Calu3 (cell line): ENCODE results near the gene ELP6. TPM values are rescaled to one million over a fixed set of nuclear protein-coding genes. Genes with fewer than 3 reads are reported as not detected.
"Not testable (repeated sequence)": the region's sequence is repeated elsewhere in the genome, so short reads cannot be mapped to it uniquely, and the experiment has no call there.

Source experiments
- BruUV-seq: library from RNA; stranded (reverse); fragments of 400-500 nt; replicated peaks from 2 replicates; lab custom pipeline; 2021; lab: Mats Ljungman, UMichigan
- CTCF ChIA-PET: fragments of 300-600 bp; sonication (Branson Sonifier 250); formaldehyde crosslinking; loops from one replicate; lab custom pipeline; 2022; ENCODE audit warnings: antibody characterized with exemption; lab: Charles Lee
- DNase-seq: peaks from one replicate; pipeline ENCODE4 v3.0.0; 2022
- H3K27ac Mint-ChIP-seq: one replicate; pipeline ENCODE4 v1.8.0; 2022; ENCODE audit warnings: mixed read lengths; ENCODE audit not compliant: unreplicated experiment
- H3K27me3 Mint-ChIP-seq: one replicate; pipeline ENCODE4 v1.8.0; 2022; ENCODE audit warnings: mixed read lengths; ENCODE audit not compliant: unreplicated experiment
- H3K36me3 Mint-ChIP-seq: one replicate; pipeline ENCODE4 v1.8.0; 2022; ENCODE audit warnings: mild to moderate bottlenecking, moderate library complexity, mixed read lengths; ENCODE audit not compliant: insufficient read depth, unreplicated experiment
- H3K4me1 Mint-ChIP-seq: one replicate; pipeline ENCODE4 v1.8.0; 2022; ENCODE audit warnings: mild to moderate bottlenecking, low read depth, mixed read lengths; ENCODE audit not compliant: unreplicated experiment
- H3K4me3 Mint-ChIP-seq: one replicate; pipeline ENCODE4 v1.8.0; 2022; ENCODE audit warnings: mild to moderate bottlenecking, low read depth, moderate library complexity, mixed read lengths; ENCODE audit not compliant: unreplicated experiment
- H3K9me3 Mint-ChIP-seq: one replicate; pipeline ENCODE4 v1.8.0; 2022; ENCODE audit warnings: low read depth, mixed read lengths; ENCODE audit not compliant: unreplicated experiment
- intact Hi-C: fragments of 100-400 bp; cut with micrococcal nuclease; formaldehyde crosslinking; loops from one replicate; pipeline ENCODE4 v1.10.0; 2022; ENCODE audit not compliant: unreplicated experiment
- total RNA-seq: library from RNA; stranded (reverse); gene quantifications from 2 replicates; pipeline ENCODE4 v1.2.3, GENCODE V29; 2022
- TF ChIP-seq, protein P1 (sequence below): fragments of 200-600 bp; IDR thresholded peaks from one replicate; pipeline ENCODE4 v1.8.0; 2022; ENCODE audit warnings: antibody characterized with exemption; ENCODE audit not compliant: unreplicated experiment

ELP6 gene
- total RNA-seq, 1 experiment from 2014 or later = 23.6 TPM

DNA sequence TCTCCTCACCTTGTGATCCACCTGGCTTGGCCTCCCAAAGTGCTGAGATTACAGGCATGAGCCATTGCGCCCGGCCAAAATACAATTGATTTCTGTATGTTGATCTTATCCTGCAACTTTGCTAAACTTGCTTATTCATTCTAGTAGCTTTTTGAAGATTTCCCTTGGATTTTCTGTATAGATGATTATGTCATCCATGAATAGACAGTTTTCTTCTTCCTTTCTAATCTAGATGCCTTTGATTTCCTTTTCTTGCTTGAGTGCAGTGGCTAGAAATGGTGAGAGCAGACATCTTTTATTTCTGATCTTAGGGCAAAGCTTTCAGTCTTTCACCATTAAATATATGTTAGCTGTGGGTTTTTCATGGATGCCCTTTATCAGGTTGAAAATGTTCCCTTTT, 4.4 kb upstream of the ELP6 start:
- intact Hi-C loops = no loop called here
- Mint-ChIP-seq H3K9me3 (no peaks in the 10 kb centered on the region), H3K4me3 (no peak overlapping the region), H3K27me3 (no peaks in the 10 kb centered on the region), H3K4me1 (peaks cover 7% of the 10 kb centered on the region), H3K36me3 (peaks cover 18% of the 10 kb centered on the region), H3K27ac (no peak overlapping the region)
- CTCF ChIA-PET = interaction anchor here (0.6 kb wide), 1 partner anchor 1230 kb away, joined by 4 read pairs; no protein-coding TSS in a partner anchor
- TF ChIP-seq, protein P1, sequence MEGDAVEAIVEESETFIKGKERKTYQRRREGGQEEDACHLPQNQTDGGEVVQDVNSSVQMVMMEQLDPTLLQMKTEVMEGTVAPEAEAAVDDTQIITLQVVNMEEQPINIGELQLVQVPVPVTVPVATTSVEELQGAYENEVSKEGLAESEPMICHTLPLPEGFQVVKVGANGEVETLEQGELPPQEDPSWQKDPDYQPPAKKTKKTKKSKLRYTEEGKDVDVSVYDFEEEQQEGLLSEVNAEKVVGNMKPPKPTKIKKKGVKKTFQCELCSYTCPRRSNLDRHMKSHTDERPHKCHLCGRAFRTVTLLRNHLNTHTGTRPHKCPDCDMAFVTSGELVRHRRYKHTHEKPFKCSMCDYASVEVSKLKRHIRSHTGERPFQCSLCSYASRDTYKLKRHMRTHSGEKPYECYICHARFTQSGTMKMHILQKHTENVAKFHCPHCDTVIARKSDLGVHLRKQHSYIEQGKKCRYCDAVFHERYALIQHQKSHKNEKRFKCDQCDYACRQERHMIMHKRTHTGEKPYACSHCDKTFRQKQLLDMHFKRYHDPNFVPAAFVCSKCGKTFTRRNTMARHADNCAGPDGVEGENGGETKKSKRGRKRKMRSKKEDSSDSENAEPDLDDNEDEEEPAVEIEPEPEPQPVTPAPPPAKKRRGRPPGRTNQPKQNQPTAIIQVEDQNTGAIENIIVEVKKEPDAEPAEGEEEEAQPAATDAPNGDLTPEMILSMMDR = no peak
- no peak for DNase-seq
- BruUV-seq = no TSS peak

DNA sequence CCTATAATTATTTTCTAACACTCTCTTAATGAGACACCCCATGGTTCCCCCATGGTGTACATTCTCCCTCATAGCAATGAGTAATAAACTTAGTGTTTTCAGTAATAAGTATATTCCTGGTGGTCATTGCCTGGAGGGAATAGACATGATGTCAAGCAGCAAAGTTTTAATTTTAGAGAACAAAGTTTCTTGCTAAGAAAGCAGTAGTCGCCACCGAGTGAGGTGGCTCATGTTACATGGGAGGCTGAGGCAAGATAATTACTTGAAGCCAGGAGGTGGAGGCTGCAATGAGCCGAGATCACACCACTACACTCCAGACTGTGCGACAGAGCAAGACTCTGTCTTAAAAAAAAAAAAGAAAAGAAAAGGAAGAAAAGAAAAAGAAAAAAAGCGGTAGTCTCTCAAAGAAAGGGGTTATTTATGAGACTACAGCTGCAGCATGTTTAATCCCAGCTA, 2.4 kb upstream of the ELP6 start:
- Mint-ChIP-seq H3K4me3 (no peak overlapping the region), H3K27ac (no peak overlapping the region), H3K4me1 (no peaks in the 10 kb centered on the region), H3K9me3 (no peaks in the 10 kb centered on the region), H3K36me3 (peaks cover 30% of the 10 kb centered on the region), H3K27me3 (no peaks in the 10 kb centered on the region)
- intact Hi-C loops = no loop called here
- CTCF ChIA-PET = interaction anchor here (0.6 kb wide), 1 partner anchor 50 kb away, joined by 3 read pairs; no protein-coding TSS in a partner anchor
- DNase-seq = no peak
- no TSS peak for BruUV-seq
- TF ChIP-seq, protein P1 = no peak

DNA sequence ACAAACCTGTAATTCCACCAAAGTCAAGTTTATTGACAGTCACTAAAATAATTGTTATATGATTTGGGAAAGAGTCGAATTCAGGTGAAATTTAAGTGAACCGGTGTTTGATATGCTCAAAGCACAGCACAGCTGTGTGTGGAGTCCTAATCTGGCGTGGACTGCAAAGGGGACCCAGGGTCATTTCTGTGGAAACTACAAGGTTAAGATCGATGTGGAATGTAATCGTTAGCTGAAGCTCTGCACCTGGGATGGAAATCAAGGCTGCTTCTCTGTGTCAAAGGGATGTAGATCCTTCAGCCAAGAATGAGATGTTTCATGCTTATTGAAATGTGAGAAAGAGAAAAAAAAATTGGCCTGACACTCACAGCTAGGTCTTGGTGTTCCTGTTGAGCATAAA, 1.6 kb upstream of the ELP6 start:
- H3K4me3 Mint-ChIP-seq = peak overlapping the region; percentile 59
- peaks cover 36% of the 10 kb centered on the region for H3K36me3 Mint-ChIP-seq
- H3K9me3 Mint-ChIP-seq = no peaks in the 10 kb centered on the region
- no peak for DNase-seq
- intact Hi-C loops = no loop called here
- no peaks in the 10 kb centered on the region for H3K4me1 Mint-ChIP-seq
- peak overlapping the region; percentile 56 for H3K27ac Mint-ChIP-seq
- H3K27me3 Mint-ChIP-seq = no peaks in the 10 kb centered on the region
- CTCF ChIA-PET = interaction anchor here (0.6 kb wide), 1 partner anchor 107 kb away, joined by 3 read pairs; no protein-coding TSS in a partner anchor
- TF ChIP-seq, protein P1 = no peak
- no TSS peak for BruUV-seq

DNA sequence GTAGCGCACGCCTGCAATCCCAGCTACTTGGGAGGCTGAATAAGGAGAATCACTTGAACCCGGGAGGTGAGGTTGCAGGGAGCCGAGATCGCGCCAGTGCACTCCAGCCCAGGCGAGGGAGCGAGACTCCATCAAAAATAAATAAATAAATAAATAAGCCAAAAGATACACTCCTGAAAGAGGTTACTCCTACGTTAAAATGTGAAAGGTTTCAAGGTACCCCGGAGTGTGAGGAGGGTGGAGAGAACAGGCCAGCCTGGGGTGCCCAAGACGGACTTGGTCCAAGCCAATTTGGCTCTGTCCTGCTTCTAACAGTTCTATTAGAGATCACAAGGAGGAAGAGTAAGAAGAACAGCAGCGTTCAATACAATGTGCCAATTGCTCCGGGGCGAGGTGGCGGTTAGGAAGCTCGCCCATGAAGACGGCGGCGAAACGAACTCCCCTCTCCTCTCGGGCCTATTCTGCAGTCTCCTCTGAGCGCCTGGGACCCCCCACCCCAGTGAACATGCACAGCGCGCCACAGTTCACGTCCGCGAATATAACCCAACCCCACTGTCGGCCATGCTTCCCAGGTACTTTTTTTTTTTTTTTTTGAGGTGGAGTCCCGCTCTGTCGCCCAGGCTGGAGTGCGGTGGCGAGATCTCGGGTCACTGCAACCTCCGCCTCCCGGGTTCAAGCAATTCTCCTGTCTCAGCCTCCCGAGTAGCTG, 942 bp downstream of the ELP6 start:
- intact Hi-C loops = no loop called here
- TSS peak; percentile 57 for BruUV-seq
- no peaks in the 10 kb centered on the region for H3K9me3 Mint-ChIP-seq
- CTCF ChIA-PET = interaction anchor here (0.6 to 0.7 kb wide), 2 partner anchors 17 to 276 kb away, joined by 3 to 6 read pairs; no protein-coding TSS in a partner anchor
- H3K27ac Mint-ChIP-seq = peak overlapping the region; percentile 68
- H3K36me3 Mint-ChIP-seq = peaks cover 40% of the 10 kb centered on the region
- peak overlapping the region; percentile 85 for H3K4me3 Mint-ChIP-seq
- H3K27me3 Mint-ChIP-seq = no peaks in the 10 kb centered on the region
- TF ChIP-seq, protein P1 = no peak
- no peak for DNase-seq
- no peaks in the 10 kb centered on the region for H3K4me1 Mint-ChIP-seq

DNA sequence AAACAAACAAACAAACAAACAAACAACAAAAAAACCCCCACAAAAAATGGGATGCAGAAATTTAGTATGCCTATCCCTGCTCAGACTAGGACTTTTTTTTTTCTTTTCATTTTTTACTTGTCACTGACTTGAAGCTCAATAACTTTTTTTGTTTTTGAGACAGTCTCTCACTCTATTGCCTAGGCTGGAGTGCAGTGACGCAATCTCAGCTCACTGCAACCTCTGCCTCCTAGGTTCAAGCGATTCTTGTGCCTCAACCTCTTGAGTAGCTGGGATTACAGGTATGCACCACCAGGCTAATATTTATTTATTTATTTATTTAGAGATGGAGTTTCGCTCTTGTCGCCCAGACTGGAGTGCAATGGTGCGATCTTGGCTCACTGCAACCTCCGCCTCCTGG, 8.2 kb downstream of the ELP6 start:
- H3K36me3 Mint-ChIP-seq = peaks cover 16% of the 10 kb centered on the region
- H3K4me3 Mint-ChIP-seq, H3K27me3 Mint-ChIP-seq, BruUV-seq, H3K9me3 Mint-ChIP-seq, H3K27ac Mint-ChIP-seq, H3K4me1 Mint-ChIP-seq, CTCF ChIA-PET, DNase-seq, intact Hi-C loops: not testable (repeated sequence)
